GM21529 (cell line): ENCODE measurements around the gene ABL1.
A peak's percentile ranks its signal among the peaks of the same experiment; 100 is the strongest.

Source experiments
- ATAC-seq: cut with Tn5 transposase; IDR thresholded peaks from one replicate; pipeline ENCODE4 v1.9.1; 2021; ENCODE audit not compliant: unreplicated experiment

Gene ABL1

GRCh38 chr9:130870491-130871381 lies 35.7 kb downstream of the ABL1 start:
- peak; percentile 86 for ATAC-seq

DNA sequence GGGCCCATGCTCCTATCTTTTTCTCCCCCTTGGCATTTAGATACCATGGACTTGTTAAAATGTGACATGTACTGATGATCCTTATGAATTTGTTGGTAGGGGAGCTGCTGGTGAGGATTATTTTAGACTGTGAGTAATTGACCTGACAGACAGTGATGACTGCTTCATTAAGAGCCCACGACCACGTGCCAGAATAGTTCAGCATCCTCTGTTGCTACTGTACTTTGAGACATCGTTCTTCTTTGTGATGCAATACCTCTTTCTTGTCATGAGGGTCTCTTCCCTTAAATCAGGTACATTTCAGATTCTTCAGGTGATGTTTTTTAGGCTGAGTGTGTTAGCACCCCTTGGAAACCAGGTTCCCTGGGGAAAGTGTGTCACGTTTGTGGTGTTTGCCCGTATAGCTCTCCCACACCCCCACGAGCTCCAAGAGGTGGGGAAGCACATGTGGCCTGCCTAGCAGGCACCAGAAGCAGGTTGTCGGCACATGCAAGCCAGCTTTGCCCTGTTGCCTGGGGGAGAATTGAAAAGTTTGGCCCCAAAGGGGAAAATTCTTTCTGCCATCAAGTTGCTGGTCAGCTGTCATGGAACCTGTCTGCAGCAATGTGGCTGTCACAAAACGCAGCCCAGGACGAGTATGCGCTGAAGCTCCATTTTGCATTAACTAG lies 36.5 kb downstream of the ABL1 start:
- ATAC-seq = no peak

DNA sequence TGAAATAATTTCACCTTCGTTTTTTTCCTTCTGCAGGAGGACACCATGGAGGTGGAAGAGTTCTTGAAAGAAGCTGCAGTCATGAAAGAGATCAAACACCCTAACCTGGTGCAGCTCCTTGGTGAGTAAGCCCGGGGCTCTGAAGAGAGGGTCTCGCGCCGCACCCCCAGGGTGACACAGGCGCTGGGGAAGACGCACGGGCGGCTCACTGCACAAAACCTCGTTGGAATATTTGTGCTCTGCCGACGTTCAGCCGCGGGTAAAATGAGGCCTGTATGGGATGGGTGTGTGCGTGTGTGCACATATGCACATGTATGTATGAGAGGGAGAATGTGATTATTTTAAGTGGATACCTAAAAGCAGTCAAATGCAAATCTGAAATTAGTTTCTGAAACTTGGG lies 37.0 kb downstream of the ABL1 start:
- ATAC-seq = no peak

GRCh38 chr9:130872508-130872907 lies 37.5 kb downstream of the ABL1 start:
- ATAC-seq = no peak

DNA sequence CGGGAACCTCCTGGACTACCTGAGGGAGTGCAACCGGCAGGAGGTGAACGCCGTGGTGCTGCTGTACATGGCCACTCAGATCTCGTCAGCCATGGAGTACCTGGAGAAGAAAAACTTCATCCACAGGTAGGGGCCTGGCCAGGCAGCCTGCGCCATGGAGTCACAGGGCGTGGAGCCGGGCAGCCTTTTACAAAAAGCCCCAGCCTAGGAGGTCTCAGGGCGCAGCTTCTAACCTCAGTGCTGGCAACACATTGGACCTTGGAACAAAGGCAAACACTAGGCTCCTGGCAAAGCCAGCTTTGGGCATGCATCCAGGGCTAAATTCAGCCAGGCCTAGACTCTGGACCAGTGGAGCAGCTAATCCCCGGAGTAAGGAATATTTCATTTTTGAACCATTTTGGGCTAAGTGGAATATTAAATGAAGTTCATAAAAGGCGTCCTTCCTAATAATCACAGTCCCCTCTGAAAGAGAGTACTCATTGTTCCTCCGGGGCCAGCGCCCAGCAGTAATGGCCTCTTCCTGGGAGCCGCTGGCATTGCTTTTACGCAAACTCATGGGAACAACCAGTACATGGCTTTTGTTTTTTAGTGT lies 38.0 kb downstream of the ABL1 start:
- no peak for ATAC-seq

DNA sequence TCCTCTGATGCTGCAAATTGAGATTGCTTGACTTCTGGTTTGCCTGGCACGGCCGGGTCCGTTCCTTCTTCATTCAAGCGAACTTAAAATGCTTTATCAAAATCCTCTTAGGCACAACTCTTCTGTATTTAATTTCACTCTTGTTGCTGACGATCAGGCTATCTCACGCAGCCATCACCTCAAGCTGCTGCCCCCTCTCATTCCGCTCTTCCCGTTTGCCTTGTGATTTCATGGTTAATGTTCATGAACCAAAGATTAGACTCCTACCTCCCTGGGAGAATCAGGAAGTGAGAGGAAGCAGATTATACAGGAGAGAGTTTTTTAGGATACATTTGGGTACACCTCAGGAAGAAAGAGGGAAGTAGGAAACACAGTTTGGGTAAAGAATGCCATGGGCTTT lies 38.9 kb downstream of the ABL1 start:
- no peak for ATAC-seq

DNA sequence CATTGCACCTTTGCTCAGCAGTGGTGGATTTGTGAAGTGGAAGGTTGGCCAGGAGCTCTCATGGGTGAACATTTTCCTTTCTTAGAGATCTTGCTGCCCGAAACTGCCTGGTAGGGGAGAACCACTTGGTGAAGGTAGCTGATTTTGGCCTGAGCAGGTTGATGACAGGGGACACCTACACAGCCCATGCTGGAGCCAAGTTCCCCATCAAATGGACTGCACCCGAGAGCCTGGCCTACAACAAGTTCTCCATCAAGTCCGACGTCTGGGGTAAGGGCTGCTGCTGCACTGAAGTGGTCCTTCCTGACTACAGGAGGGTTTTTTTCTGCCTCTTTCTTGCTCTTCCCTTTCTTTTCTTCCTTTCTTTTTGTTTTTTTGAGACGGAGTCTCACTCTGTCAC lies 39.7 kb downstream of the ABL1 start:
- ATAC-seq = no peak

- ATAC-seq = no peak
These were observed 42.2 kb downstream of the ABL1 start for GRCh38 chr9:130877300-130877699.

DNA sequence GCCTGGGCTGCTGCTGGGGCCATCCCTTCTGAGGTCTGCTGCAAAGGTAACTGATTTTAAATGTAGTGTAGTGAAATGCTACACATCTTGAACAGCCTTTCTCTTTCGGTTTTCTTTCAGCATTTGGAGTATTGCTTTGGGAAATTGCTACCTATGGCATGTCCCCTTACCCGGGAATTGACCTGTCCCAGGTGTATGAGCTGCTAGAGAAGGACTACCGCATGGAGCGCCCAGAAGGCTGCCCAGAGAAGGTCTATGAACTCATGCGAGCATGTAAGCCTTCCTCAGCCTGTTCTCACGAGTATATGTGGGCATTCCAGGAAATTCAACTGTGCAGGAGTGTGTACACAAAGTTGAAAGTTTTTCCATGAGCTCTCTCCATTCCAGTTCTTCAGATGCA lies 43.2 kb downstream of the ABL1 start:
- no peak for ATAC-seq

DNA sequence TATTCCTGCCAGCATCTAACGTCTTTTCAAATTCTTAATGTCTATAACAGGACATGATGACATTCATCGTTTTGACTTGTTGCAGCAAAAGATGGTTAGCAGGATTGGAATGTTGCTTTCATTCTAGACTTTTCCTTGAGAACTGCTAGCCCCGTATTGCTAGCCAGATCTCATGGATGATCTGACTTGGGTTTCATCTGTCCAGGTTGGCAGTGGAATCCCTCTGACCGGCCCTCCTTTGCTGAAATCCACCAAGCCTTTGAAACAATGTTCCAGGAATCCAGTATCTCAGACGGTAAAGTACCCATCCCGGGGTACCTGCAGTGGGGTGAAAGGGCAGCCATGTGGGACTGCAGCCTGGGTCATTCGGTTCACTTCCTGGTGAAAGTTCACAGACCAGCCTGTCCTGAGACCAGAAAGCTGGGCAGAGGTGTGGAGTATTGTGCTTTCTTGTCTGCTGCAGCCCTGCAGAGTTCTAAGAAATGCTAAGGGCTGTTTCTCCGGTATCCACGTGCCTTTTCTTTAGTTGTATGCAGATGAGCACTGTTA lies 44.9 kb downstream of the ABL1 start:
- ATAC-seq = no peak

DNA sequence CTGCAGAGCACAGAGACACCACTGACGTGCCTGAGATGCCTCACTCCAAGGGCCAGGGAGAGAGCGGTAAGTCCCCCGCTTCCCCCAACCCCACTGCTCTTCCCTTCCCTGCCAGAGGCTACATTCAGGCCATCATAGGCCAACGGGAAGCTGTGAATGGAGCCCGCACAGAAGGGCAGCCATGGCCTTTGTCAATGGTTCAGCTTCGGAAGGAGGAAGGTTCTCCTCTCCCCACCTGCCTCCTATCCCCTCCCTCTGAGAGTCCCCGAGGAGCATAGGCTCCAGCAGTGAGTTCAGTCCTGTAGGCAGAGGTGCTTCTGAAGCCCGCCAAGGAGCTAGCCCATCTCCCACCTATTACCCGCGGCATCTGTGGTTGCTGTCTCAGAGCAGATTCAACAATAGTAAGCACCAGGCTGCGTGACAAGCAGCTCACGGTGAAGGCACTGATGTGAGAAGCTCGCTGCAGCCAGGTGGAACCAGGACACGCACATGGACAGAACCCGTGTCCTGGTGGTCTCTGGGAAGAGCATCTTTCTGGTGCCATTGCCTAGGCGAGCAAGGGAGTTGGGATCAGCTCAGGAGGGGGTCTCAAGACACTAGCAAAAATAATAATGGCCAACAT lies 45.7 kb downstream of the ABL1 start:
- ATAC-seq = no peak

- no peak for ATAC-seq
These were observed 46.5 kb downstream of the ABL1 start for GRCh38 chr9:130881516-130881915.

GRCh38 chr9:130882696-130883225 lies 47.7 kb downstream of the ABL1 start:
- no peak for ATAC-seq

DNA sequence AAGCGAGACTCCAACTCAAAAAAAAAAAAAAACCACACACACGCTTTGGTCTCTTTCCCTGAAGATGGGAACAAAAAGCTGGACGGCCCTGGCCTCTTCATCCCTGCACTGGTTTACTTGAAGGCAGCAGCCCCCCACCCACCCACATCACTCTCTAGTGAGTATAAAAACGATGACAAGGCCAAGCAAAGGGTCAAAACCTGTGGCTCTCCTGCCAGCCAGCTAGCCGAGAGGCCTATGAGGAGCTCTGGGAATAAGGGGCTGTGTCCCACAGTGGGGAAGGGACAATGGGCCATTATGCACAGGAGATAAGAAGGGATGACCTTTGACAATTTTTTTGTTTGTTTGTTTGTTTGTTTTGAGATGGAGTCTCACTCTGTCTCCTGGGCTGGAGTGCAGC lies 48.4 kb downstream of the ABL1 start:
- no peak for ATAC-seq

- no peak for ATAC-seq
These were observed 49.1 kb downstream of the ABL1 start for GRCh38 chr9:130884111-130884531.

GRCh38 chr9:130884542-130885483 lies 49.8 kb downstream of the ABL1 start:
- ATAC-seq = no peak

DNA sequence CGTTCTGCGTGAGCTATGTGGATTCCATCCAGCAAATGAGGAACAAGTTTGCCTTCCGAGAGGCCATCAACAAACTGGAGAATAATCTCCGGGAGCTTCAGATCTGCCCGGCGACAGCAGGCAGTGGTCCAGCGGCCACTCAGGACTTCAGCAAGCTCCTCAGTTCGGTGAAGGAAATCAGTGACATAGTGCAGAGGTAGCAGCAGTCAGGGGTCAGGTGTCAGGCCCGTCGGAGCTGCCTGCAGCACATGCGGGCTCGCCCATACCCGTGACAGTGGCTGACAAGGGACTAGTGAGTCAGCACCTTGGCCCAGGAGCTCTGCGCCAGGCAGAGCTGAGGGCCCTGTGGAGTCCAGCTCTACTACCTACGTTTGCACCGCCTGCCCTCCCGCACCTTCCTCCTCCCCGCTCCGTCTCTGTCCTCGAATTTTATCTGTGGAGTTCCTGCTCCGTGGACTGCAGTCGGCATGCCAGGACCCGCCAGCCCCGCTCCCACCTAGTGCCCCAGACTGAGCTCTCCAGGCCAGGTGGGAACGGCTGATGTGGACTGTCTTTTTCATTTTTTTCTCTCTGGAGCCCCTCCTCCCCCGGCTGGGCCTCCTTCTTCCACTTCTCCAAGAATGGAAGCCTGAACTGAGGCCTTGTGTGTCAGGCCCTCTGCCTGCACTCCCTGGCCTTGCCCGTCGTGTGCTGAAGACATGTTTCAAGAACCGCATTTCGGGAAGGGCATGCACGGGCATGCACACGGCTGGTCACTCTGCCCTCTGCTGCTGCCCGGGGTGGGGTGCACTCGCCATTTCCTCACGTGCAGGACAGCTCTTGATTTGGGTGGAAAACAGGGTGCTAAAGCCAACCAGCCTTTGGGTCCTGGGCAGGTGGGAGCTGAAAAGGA lies 50.7 kb downstream of the ABL1 start:
- no peak for ATAC-seq

- ATAC-seq = no peak
These were observed 51.9 kb downstream of the ABL1 start for GRCh38 chr9:130886981-130887380.
